Calu3 (cell line): ENCODE results near the gene PRPS1. TPM values are rescaled to one million over a fixed set of nuclear protein-coding genes. Genes with fewer than 3 reads are reported as not detected.
A peak's percentile ranks its signal among the peaks of the same experiment; 100 is the strongest.

Experiments
- BruUV-seq: library from RNA; stranded (reverse); fragments of 400-500 nt; replicated peaks from 2 replicates; lab custom pipeline; 2021; lab: Mats Ljungman, UMichigan
- CTCF ChIA-PET: fragments of 300-600 bp; sonication (Branson Sonifier 250); formaldehyde crosslinking; loops from one replicate; lab custom pipeline; 2022; ENCODE audit warnings: antibody characterized with exemption; lab: Charles Lee
- DNase-seq: peaks from one replicate; pipeline ENCODE4 v3.0.0; 2022
- H3K27ac Mint-ChIP-seq: one replicate; pipeline ENCODE4 v1.8.0; 2022; ENCODE audit warnings: mixed read lengths; ENCODE audit not compliant: unreplicated experiment
- H3K27me3 Mint-ChIP-seq: one replicate; pipeline ENCODE4 v1.8.0; 2022; ENCODE audit warnings: mixed read lengths; ENCODE audit not compliant: unreplicated experiment
- H3K36me3 Mint-ChIP-seq: one replicate; pipeline ENCODE4 v1.8.0; 2022; ENCODE audit warnings: mild to moderate bottlenecking, moderate library complexity, mixed read lengths; ENCODE audit not compliant: insufficient read depth, unreplicated experiment
- H3K4me1 Mint-ChIP-seq: one replicate; pipeline ENCODE4 v1.8.0; 2022; ENCODE audit warnings: mild to moderate bottlenecking, low read depth, mixed read lengths; ENCODE audit not compliant: unreplicated experiment
- H3K4me3 Mint-ChIP-seq: one replicate; pipeline ENCODE4 v1.8.0; 2022; ENCODE audit warnings: mild to moderate bottlenecking, low read depth, moderate library complexity, mixed read lengths; ENCODE audit not compliant: unreplicated experiment
- H3K9me3 Mint-ChIP-seq: one replicate; pipeline ENCODE4 v1.8.0; 2022; ENCODE audit warnings: low read depth, mixed read lengths; ENCODE audit not compliant: unreplicated experiment
- CTCF ChIP-seq: fragments of 200-600 bp; IDR thresholded peaks from one replicate; pipeline ENCODE4 v1.8.0; 2022; ENCODE audit warnings: antibody characterized with exemption; ENCODE audit not compliant: unreplicated experiment
- intact Hi-C: fragments of 100-400 bp; cut with micrococcal nuclease; formaldehyde crosslinking; loops from one replicate; pipeline ENCODE4 v1.10.0; 2022; ENCODE audit not compliant: unreplicated experiment
- total RNA-seq: library from RNA; stranded (reverse); gene quantifications from 2 replicates; pipeline ENCODE4 v1.2.3, GENCODE V29; 2022

The PRPS1 gene
- total RNA-seq, 1 experiment from 2014 or later = 62.5 TPM

GRCh38 chrX:107673933-107674479 is 45.7 kb downstream of the PRPS1 start:
- no TSS peak for BruUV-seq
- TF ChIP-seq CTCF = no peak
- intact Hi-C loops = loop anchor here (1.0 to 2.0 kb wide), 2 partner anchors 44 to 103 kb away; partner anchors contain the start of gene NCBP2L
- no peaks in the 10 kb centered on the region for H3K27me3 Mint-ChIP-seq
- H3K4me1 Mint-ChIP-seq = peaks cover 36% of the 10 kb centered on the region
- H3K4me3 Mint-ChIP-seq = peak overlapping the region; percentile 92
- peak overlapping the region; percentile 63 for H3K27ac Mint-ChIP-seq
- CTCF ChIA-PET = interaction anchor here (1.2 to 3.2 kb wide), 4 partner anchors 43 to 102 kb away, joined by 4 to 51 read pairs (median 22); partner anchors contain the start of genes NCBP2L and TSC22D3
- no peaks in the 10 kb centered on the region for H3K9me3 Mint-ChIP-seq
- H3K36me3 Mint-ChIP-seq = peaks cover 30% of the 10 kb centered on the region
- DNase-seq = peak; percentile 68

GRCh38 chrX:107674480-107675364 is 46.4 kb downstream of the PRPS1 start:
- no peaks in the 10 kb centered on the region for H3K27me3 Mint-ChIP-seq
- intact Hi-C loops = loop anchor here (5.0 kb wide), 1 partner anchor 58 kb away; no protein-coding TSS in a partner anchor
- TF ChIP-seq CTCF = no peak
- peak overlapping the region; percentile 92 for H3K27ac Mint-ChIP-seq
- BruUV-seq = no TSS peak
- H3K4me3 Mint-ChIP-seq = peak overlapping the region; percentile 92
- peaks cover 30% of the 10 kb centered on the region for H3K36me3 Mint-ChIP-seq
- no peaks in the 10 kb centered on the region for H3K9me3 Mint-ChIP-seq
- CTCF ChIA-PET = interaction anchor here (1.2 to 3.2 kb wide), 3 partner anchors 42 to 101 kb away, joined by 4 to 51 read pairs (median 39); partner anchors contain the start of genes NCBP2L and TSC22D3
- H3K4me1 Mint-ChIP-seq = peaks cover 36% of the 10 kb centered on the region
- DNase-seq = no peak

DNA sequence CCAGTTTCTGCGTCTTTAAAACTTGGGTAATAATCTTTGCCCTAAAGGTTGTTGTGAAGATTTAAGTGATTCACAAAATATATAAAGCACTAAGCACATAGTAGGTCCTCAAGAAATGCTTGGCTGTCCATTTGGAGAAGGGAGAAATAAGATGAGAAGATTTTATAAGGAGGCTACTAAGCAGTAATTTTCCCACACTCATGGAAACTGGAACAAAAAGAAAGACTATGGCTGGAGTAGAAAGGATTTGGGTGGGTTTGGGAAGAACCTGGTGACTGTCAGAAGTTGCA is 47.0 kb downstream of the PRPS1 start:
- BruUV-seq = no TSS peak
- no peak for DNase-seq
- Mint-ChIP-seq H3K27me3 (no peaks in the 10 kb centered on the region), H3K27ac (peak overlapping the region; percentile 92), H3K36me3 (peaks cover 30% of the 10 kb centered on the region), H3K4me3 (peak overlapping the region; percentile 92), H3K9me3 (no peaks in the 10 kb centered on the region), H3K4me1 (peaks cover 36% of the 10 kb centered on the region)
- CTCF ChIA-PET = interaction anchor here (3.2 kb wide), 1 partner anchor 101 kb away, joined by 51 read pairs; the partner anchor contains the start of genes NCBP2L and TSC22D3
- no peak for TF ChIP-seq CTCF
- intact Hi-C loops = loop anchor here (5.0 kb wide), 1 partner anchor 57 kb away; no protein-coding TSS in a partner anchor

GRCh38 chrX:107675823-107676555 is 47.7 kb downstream of the PRPS1 start:
- Mint-ChIP-seq H3K27ac (peak overlapping the region; percentile 92), H3K4me1 (peaks cover 36% of the 10 kb centered on the region), H3K4me3 (peak overlapping the region; percentile 92), H3K27me3 (no peaks in the 10 kb centered on the region), H3K9me3 (no peaks in the 10 kb centered on the region), H3K36me3 (peaks cover 30% of the 10 kb centered on the region)
- TF ChIP-seq CTCF = no peak
- DNase-seq = no peak
- intact Hi-C loops = loop anchor here (2.0 to 5.0 kb wide), 2 partner anchors 35 to 56 kb away; no protein-coding TSS in a partner anchor
- CTCF ChIA-PET = interaction anchor here (0.9 to 1.6 kb wide), 3 partner anchors 41 to 101 kb away, joined by 6 to 7 read pairs (median 7); partner anchors contain the start of genes NCBP2L and TSC22D3
- BruUV-seq = TSS peak; percentile 49
